ENCODE measurements around the gene ZNF681.
"Not testable (repeated sequence)": the region's sequence is repeated elsewhere in the genome, so short reads cannot be mapped to it uniquely, and the experiment has no call there.

The ZNF681 gene

DNA sequence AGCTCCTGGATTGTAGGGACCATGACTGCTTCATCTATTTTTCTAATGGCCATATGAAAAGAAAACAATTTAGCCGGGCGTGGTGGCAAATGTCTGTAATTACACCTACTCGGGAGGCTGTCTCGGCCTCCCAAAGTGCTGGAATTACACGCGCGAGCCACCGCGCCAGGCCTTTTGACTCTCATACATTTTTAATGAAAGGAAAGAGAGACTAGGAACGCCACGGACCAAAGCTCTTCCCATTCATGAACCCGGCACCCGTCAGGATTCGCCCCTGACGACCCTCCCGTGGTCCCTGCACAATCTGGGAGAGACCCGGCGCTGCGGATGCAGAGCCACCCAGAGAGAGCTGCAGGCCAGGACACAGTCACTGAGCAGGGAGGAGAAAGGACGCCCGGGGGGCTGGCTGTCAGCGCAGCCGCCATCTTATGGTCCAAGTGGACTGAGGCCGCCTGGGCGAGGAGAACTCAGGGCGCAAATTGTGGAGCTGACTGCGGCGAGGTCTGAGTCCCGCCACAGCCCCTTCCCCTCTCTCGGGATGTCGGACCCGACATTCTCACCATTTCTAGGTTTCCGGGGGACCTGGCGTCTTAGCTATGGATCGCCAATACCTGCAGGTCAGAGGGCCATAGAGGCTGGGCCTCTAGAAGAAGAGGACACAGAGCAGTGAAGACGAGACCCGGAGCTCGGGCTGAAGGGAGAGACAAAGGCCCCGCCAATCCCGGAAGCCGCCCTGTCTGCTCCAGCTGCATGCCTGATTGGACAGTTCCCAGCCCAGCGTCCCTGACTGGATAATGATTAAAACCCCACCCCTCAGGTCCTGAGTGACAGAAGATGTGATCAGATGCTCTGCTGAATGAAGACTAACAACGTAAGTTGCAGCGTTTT is at the start of gene ZNF681:
Gene ZNF681 (minus strand): TSS at position 705 of the 888 bp plus-strand sequence. CDS start 142 bp downstream, at position 563.
- DNase-seq, result peak; percentile 67 to 88 (median 86)

- DNase-seq, result no peak
These were observed 46.0 kb upstream of the ZNF681 start for GRCh38 chr19:23804676-23805075.

GRCh38 chr19:23802290-23802689 is 43.6 kb upstream of the ZNF681 start:
- no peak for DNase-seq

GRCh38 chr19:23801803-23802202 is 43.1 kb upstream of the ZNF681 start:
- no peak for DNase-seq

DNA sequence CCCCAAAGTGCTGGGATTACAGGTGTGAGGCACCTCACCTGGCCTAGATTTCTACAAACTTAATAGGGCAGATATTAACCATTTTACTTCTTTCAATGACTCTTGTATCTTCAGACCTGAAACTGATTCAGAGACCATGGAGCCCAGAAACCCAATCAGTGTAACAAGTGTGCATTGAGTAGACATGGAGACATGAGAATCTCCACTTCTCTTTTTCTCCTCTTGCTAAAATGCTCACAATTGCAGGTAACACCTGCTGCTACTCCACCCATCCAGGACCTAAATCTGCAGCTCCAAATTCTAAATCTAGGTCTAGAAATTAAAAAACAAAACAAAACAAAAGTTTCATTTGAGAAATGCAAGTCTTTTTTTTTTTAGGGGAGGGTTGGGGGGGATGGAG is 42.2 kb upstream of the ZNF681 start:
- no peak for DNase-seq

GRCh38 chr19:23800271-23800670 is 41.6 kb upstream of the ZNF681 start:
- no peak for DNase-seq

- peak in 5 of 6 experiments; percentile 17 to 61 (median 54) for DNase-seq
These were observed 40.6 kb upstream of the ZNF681 start for GRCh38 chr19:23799321-23799720.

GRCh38 chr19:23795462-23795861 is 36.8 kb upstream of the ZNF681 start:
- DNase-seq, result no peak

GRCh38 chr19:23792784-23793183 is 34.1 kb upstream of the ZNF681 start:
- DNase-seq, result no peak

GRCh38 chr19:23790641-23791488 is 32.2 kb upstream of the ZNF681 start:
- no peak for DNase-seq

DNA sequence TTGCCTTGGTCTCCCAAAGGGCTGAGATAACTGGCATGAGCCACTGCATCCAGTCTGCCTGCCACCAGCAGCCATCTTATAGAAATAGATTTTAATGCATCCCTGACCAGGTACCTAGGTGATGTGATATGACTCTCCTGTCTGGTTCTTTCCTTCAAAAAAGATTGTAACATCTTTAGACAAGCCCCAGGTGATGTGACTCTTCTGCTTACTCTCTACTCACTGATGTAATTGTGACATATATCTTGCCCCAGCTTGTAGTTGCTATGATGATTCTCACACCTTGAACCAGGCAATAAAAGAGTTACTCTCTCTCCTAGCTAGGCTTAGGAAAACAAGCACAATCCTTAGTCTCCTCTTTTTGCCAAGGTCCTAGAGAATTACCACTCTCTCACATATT is 30.6 kb upstream of the ZNF681 start:
- DNase-seq, result no peak

GRCh38 chr19:23788411-23788810 is 29.7 kb upstream of the ZNF681 start:
- no peak for DNase-seq

DNA sequence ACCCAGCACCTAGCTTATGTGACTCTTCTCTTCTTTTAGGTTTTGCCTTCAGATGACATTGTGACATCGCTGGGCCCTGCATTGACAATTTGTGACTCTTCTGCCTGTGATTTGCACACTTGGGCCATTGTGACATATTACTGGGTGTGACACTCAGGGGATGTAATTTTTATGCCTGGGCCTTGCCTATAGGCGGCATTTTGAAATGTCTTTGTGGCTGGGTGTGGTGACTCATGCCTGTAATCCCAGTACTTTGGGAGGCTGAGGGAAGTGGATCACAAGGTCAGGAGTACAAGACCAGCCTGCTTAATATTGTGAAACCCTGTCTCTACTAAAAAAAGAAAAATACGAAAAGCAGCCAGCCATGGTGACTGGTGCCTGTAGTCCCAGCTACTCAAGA is 28.4 kb upstream of the ZNF681 start:
- DNase-seq, result no peak

DNA sequence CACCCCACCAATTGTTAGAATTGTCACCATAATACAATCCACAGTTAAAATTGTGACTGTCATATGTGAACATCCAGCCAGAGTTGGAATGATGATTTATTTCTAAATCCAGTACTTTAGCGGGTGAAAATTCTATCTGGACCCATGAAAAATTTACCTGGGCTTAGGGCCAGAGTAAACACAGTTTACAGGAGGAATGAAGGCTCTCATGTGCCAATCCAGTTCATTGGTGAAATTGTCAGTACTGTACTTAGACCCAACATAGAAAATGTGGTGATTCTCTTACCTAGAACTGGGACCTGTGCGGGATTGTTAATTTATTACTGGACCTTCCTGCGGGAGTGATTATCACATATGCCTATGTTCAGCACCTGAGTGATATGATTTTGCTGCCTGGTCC is 27.3 kb upstream of the ZNF681 start:
- DNase-seq, result no peak

GRCh38 chr19:23784274-23784673 is 25.6 kb upstream of the ZNF681 start:
- DNase-seq, result no peak

DNA sequence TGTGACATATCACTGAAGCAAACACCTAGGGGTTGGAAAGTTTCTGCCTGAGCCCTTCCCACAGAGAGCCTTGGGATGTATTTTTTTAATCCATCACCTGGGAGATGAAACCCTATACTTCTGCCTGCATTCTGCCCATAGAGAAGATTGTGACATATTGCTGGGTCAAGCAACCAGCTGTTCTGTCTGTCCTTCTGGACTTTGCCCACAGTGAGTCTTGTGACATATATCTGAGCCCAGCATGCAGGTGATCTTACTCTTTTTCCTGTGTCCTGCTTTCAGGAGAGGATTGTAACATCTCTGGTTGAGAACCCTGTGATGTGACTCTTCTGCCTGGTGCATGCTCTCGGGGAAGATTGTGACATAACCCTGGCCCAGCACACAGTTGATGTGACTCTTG is 24.9 kb upstream of the ZNF681 start:
- no peak for DNase-seq

- no peak for DNase-seq
These were observed 21.0 kb upstream of the ZNF681 start for GRCh38 chr19:23779645-23780044.

DNA sequence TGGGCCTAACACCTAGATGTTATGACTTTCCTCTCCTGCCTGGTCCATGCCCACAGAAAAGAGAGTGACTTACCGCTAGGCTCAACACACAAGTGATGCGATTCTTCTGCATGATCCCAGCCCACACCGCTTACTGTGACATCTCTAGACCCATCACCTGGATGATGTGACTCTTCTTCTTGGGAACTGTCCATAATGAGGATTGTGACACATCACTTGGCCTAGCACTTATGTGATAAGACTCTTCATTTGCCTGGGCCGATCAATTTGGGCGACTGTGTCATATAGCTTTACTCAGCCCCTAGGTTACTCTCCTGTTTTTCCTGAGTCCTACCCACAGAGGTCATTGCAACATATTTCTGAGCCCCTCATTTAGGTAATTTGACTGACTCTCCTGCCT is 19.9 kb upstream of the ZNF681 start:
- no peak for DNase-seq

DNA sequence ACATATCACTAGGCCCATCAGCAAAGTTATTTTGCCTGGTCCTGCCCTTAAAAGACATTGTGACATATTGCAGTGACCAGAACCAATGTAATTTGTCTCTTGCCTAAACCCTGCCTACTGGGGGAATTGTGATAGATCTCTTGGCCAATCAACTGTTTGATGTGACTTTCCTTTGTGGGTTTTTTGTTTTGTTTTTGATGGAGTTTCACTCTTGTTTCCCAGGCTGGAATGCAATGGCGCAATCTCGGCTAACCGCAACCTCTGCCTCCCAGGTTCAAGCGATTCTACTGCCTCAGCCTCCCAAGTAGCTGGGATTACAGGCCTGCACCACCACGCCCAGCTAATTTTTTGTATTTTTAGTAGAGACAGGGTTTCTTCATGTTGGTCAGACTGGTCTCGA is 19.3 kb upstream of the ZNF681 start:
- DNase-seq, result not testable (repeated sequence)

DNA sequence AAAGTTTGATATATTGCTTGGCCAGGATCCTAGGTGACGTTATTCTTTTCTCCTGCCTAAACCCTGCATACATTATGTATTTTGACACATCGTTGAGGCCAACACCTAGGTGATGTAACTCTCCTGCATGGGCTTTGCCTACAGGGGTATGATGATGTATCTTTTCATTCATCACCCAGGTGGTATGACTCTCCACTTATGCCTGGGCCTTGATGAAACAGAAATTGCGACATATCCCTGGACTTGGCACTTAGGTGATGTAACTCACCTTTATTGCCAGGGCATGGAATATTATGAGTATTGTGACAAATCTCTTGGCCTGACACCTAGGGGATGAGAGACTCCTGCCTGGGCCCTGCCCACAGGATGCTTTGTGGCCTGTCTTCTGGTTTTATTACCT is 18.5 kb upstream of the ZNF681 start:
- DNase-seq, result no peak

- peak in 2 of 6 experiments; percentile 2 to 18 for DNase-seq
These were observed 18.0 kb upstream of the ZNF681 start for GRCh38 chr19:23776507-23777205.

DNA sequence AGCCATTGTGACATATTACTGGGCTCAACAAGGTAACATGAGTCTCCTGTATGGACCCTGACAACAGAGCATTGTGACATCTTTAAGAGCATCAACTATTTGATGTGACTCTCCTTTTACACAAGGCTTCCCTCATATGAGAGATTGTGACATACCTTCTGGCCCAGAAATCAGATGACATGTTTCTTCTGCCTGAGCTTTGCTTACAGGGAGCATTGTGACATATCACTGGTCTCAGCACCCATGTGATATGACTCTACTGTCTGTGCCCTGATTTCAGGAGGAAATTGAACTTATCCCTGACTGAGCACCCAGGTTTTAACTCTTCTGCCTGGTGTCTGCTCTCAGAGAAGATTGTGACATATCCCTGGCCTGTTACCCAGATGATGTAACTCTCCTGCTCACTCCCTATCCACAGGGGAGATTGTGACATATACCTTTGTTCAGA is 15.9 kb upstream of the ZNF681 start:
- DNase-seq, result no peak

DNA sequence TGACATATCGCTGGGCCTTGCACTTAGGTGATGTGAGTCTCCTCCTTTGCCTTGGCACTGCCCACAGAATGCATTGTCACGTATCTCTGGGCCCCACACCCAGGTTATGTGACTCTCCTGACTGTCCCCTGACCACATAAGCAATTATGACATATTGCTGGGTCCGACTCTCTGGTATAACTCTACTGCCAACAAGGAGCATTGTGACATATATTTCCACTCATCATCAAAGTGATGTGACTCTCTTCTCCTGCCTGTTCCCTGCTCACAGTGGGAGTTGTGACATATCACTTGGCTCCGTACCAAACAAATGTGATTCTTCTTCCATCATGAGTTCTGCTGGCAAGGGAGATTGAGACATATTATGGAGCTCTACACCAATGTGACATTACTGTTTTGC is 15.4 kb upstream of the ZNF681 start:
- DNase-seq, result no peak
